MM.1S (cell line): ENCODE measurements around the gene TACC2.

ENCODE experiments used
- CTCF ChIP-seq: fragments of 300-600 bp; sonication (generic); IDR thresholded peaks from 2 replicates; pipeline ENCODE4 v1.5.1; 2016; ENCODE audit warnings: antibody characterized with exemption, low read length, mixed read lengths
- EZH2 ChIP-seq: fragments of 300-600 bp; sonication (generic); optimal IDR thresholded peaks from 2 replicates; pipeline ENCODE3; 2017; ENCODE audit warnings: low read depth, mild to moderate bottlenecking, antibody characterized with exemption, low read length, mixed read lengths
- EZH2phosphoT487 ChIP-seq: fragments of 300-600 bp; sonication (generic); IDR thresholded peaks from 2 replicates; pipeline ENCODE4 v1.6.1; 2018; ENCODE audit warnings: antibody characterized with exemption, low read length

DNA sequence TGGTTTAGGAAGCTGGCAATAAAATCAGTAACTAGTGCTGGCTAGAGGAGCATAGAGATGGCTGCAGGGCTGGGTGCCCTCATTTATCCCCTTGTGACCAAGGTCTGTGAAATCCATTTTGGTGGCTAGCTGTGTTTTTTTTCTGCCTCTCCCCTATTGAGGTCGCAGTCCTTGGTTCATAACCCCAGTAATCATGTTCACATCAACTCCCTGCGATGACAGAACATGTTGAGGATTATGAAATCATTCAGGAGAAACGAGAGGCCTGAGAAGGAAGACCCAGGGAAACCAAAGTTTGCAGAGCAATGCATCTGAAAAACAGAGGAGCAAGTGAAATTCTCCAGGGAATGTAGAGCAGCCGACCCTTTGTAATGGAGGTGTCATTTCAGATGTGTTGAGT lies 126.9 kb downstream of the TACC2 start:
- TF ChIP-seq CTCF (no peak), EZH2 (no peak), EZH2phosphoT487 (no peak)
